Activated T-helper 17 cell treated with anti-CD3 and anti-CD28 coated beads, Interleukin-2, amount 50 U/mL, for 72 hours (primary cell): ENCODE results near the gene SLC38A1. TPM values are rescaled to one million over a fixed set of nuclear protein-coding genes. Genes with fewer than 3 reads are reported as not detected.
A peak's percentile ranks its signal among the peaks of the same experiment; 100 is the strongest.
"Not testable (repeated sequence)": the region's sequence is repeated elsewhere in the genome, so short reads cannot be mapped to it uniquely, and the experiment has no call there.

Experiments used
- ATAC-seq: fragments of 150-1000 bp; cut with Tn5 transposase; replicated peaks from 2 replicates; pipeline ENCODE4 v1.10.0; 2021; ENCODE audit warnings: mild to moderate bottlenecking, moderate library complexity
- H3K27ac Mint-ChIP-seq: one replicate; pipeline ENCODE4 v1.8.0; 2022; ENCODE audit warnings: mixed read lengths
- H3K27me3 Mint-ChIP-seq: one replicate; pipeline ENCODE4 v1.8.0; 2022; ENCODE audit warnings: mixed read lengths
- H3K36me3 Mint-ChIP-seq: one replicate; pipeline ENCODE4 v1.8.0; 2022; ENCODE audit warnings: low read depth, mild to moderate bottlenecking, mixed read lengths
- H3K4me1 Mint-ChIP-seq: one replicate; pipeline ENCODE4 v1.8.0; 2022; ENCODE audit warnings: mixed read lengths
- H3K4me3 Mint-ChIP-seq: one replicate; pipeline ENCODE4 v1.8.0; 2022; ENCODE audit warnings: mild to moderate bottlenecking, mixed read lengths
- H3K9me3 Mint-ChIP-seq: one replicate; pipeline ENCODE4 v1.8.0; 2022; ENCODE audit warnings: mixed read lengths
- total RNA-seq, 2 donors: library from RNA; stranded (reverse); gene quantifications; one replicate each; pipeline ENCODE4 v1.2.3, GENCODE V29; 2022

Gene SLC38A1
- total RNA-seq, 2 donors from 2014 or later, result 161 to 192 TPM

GRCh38 chr12:46165191-46165590 lies 103.7 kb downstream of the SLC38A1 start:
- Mint-ChIP-seq H3K27ac (no peak overlapping the region), H3K36me3 (no peaks in the 10 kb centered on the region), H3K9me3 (peaks cover 4% of the 10 kb centered on the region), H3K4me3 (no peak overlapping the region), H3K27me3 (no peaks in the 10 kb centered on the region), H3K4me1 (peaks cover 4% of the 10 kb centered on the region)
- ATAC-seq, result no peak

GRCh38 chr12:46164186-46164761 lies 104.6 kb downstream of the SLC38A1 start:
- Mint-ChIP-seq H3K27me3 (no peaks in the 10 kb centered on the region), H3K27ac (no peak overlapping the region), H3K4me1 (no peaks in the 10 kb centered on the region), H3K36me3 (no peaks in the 10 kb centered on the region), H3K4me3 (no peak overlapping the region), H3K9me3 (peaks cover 4% of the 10 kb centered on the region)
- no peak for ATAC-seq

DNA sequence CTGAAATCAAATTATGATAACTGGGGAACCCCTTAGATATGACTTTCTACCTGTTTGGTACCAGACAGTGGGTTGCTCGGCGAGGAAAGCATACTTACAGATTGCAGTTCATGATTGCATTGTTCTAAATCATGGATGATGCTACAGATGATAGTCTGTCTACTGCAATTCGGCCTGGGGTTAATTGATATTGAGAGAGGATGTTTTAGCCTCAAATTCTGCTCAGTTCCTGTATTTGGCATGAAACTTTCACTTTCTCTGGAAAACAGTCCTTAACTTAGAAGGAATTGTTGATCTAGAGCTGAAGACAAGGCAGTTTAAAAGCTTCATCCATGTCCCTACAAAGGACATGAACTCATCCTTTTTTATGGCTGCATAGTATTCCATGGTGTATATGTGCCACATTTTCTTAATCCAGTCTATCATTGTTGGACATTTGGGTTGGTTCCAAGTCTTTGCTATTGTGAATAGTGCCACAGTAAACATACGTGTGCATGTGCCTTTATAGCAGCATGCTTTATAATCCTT lies 106.2 kb downstream of the SLC38A1 start:
- ATAC-seq, H3K27me3 Mint-ChIP-seq, H3K9me3 Mint-ChIP-seq, H3K4me3 Mint-ChIP-seq, H3K4me1 Mint-ChIP-seq, H3K36me3 Mint-ChIP-seq, H3K27ac Mint-ChIP-seq: not testable (repeated sequence)

DNA sequence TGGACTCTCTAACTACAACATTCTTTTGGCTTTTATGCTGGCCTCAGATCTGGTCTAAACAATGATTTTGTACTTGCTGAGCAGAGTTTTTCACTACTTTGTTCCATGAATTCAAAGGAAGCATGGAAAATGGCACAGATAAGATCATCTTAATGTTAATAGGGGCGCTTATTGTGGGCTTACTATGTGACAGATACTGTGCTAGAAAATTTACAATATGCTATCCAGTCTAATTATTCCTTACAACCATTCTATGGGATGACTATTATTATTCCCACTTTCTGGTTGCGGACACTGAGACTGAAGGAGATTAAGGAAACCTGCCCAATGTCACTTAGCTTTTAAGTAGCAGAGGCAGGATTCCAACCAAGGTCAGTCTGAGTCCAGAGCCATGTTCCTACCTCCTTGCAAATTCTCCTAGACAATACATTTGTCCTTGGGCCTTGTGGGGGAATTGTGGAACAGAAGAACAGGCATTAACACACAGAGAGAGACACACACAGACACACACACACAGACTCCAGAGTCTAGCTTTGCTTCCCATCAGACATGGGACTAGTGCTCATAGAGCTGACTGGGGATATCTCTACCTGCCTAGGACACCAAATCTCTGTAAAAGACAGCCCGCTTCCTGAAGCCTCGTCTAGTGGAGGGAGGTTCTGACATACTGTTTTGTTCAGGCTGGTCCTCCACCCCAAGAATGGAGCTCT lies 107.7 kb downstream of the SLC38A1 start:
- H3K9me3 Mint-ChIP-seq, result peaks cover 6% of the 10 kb centered on the region
- H3K4me1 Mint-ChIP-seq, result no peaks in the 10 kb centered on the region
- H3K4me3 Mint-ChIP-seq, result no peak overlapping the region
- H3K27me3 Mint-ChIP-seq, result no peaks in the 10 kb centered on the region
- ATAC-seq, result no peak
- no peak overlapping the region for H3K27ac Mint-ChIP-seq
- H3K36me3 Mint-ChIP-seq, result no peaks in the 10 kb centered on the region

GRCh38 chr12:46160101-46160980 lies 108.5 kb downstream of the SLC38A1 start:
- H3K4me3 Mint-ChIP-seq, result no peak overlapping the region
- peaks cover 8% of the 10 kb centered on the region for H3K9me3 Mint-ChIP-seq
- ATAC-seq, result no peak
- no peak overlapping the region for H3K27ac Mint-ChIP-seq
- no peaks in the 10 kb centered on the region for H3K27me3 Mint-ChIP-seq
- H3K36me3 Mint-ChIP-seq, result no peaks in the 10 kb centered on the region
- no peaks in the 10 kb centered on the region for H3K4me1 Mint-ChIP-seq

DNA sequence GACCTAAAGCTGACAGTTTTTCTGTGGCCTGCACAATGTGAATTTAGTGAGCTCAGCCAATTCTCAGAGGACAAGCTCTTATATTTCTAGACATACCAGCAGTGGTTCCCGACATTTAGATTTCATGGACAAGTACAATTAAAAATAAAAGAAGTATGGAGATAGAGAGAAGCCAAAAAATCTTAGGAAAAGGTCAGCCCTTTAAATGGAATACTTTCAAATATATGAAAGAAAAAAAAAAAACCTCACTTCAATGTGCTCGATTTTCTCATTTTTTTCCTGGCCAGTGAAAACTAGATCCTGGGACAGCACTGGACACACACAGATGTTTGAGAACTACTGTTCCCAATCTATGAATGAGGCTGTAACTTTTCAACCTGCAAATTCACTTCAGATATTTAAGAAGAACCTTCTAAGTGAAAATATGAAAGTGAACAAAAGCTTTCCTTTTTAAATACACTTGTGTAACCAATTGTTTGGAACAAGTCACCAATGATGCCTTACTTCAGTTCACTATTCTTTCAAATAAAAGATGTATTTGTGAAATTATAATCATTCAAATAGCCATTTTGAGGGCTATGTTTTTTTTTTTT lies 109.4 kb downstream of the SLC38A1 start:
- Mint-ChIP-seq H3K36me3 (no peaks in the 10 kb centered on the region), H3K4me3 (no peak overlapping the region), H3K27ac (no peak overlapping the region), H3K27me3 (no peaks in the 10 kb centered on the region), H3K9me3 (peaks cover 8% of the 10 kb centered on the region), H3K4me1 (no peaks in the 10 kb centered on the region)
- no peak for ATAC-seq

DNA sequence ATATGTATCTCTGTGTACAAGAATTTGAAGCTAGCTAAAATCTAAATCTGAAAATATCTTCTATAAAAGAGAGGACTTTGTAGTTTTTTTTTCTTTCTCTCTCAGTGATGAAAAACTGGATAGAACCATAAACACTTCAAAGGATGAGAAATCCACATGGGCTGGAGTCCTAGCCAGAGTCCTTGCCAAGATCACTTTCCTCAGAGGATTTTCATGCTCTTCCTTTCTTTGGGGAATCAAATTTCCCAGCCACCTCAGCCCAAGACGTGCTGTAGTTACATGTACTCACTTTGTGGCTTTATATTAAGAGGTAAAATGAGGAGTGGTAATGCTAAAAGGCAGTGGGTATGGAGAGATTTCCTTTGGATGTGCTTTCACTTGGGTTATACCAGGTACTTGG lies 110.3 kb downstream of the SLC38A1 start:
- Mint-ChIP-seq H3K4me3 (no peak overlapping the region), H3K27ac (no peak overlapping the region), H3K36me3 (no peaks in the 10 kb centered on the region), H3K9me3 (peaks cover 8% of the 10 kb centered on the region), H3K27me3 (no peaks in the 10 kb centered on the region), H3K4me1 (no peaks in the 10 kb centered on the region)
- no peak for ATAC-seq

- H3K4me1 Mint-ChIP-seq, result no peaks in the 10 kb centered on the region
- no peaks in the 10 kb centered on the region for H3K27me3 Mint-ChIP-seq
- H3K9me3 Mint-ChIP-seq, result peaks cover 8% of the 10 kb centered on the region
- no peak overlapping the region for H3K27ac Mint-ChIP-seq
- H3K36me3 Mint-ChIP-seq, result no peaks in the 10 kb centered on the region
- no peak overlapping the region for H3K4me3 Mint-ChIP-seq
- no peak for ATAC-seq
Measured at GRCh38 chr12:46154221-46154985, 114.4 kb downstream of the SLC38A1 start.

- H3K9me3 Mint-ChIP-seq, result peaks cover 8% of the 10 kb centered on the region
- no peak for ATAC-seq
- H3K27me3 Mint-ChIP-seq, result peaks cover 3% of the 10 kb centered on the region
- no peak overlapping the region for H3K4me3 Mint-ChIP-seq
- H3K4me1 Mint-ChIP-seq, result no peaks in the 10 kb centered on the region
- H3K27ac Mint-ChIP-seq, result no peak overlapping the region
- no peaks in the 10 kb centered on the region for H3K36me3 Mint-ChIP-seq
Measured at GRCh38 chr12:46153268-46153872, 115.5 kb downstream of the SLC38A1 start.

- ATAC-seq, result no peak
- Mint-ChIP-seq H3K9me3 (peaks cover 8% of the 10 kb centered on the region), H3K27me3 (peaks cover 11% of the 10 kb centered on the region), H3K4me1 (no peaks in the 10 kb centered on the region), H3K4me3 (no peak overlapping the region), H3K36me3 (no peaks in the 10 kb centered on the region), H3K27ac (no peak overlapping the region)
Measured at GRCh38 chr12:46152456-46152855, 116.4 kb downstream of the SLC38A1 start.

DNA sequence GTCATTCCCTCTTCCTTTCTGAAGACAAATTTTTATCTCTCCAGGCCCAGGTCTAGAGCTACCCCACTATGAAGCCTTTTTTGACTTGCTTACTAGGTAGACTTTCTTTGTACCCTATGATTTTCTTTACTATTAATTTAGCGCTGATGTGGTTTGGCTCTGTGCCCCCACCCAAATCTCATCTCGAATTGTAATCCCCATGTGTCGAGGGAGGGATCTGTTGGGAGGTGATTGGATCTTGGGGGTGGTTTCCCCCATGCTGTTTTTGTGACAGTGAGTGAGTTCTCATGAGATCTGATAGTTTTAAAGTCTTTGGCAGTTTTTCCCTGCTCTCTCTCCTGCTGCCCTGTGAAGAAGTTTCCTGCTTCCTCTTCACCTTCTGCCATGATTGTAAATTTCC lies 118.1 kb downstream of the SLC38A1 start:
- H3K9me3 Mint-ChIP-seq, result no peaks in the 10 kb centered on the region

GRCh38 chr12:46149905-46150304 lies 118.9 kb downstream of the SLC38A1 start:
- no peak for ATAC-seq
- no peak overlapping the region for H3K4me3 Mint-ChIP-seq
- no peaks in the 10 kb centered on the region for H3K9me3 Mint-ChIP-seq
- no peaks in the 10 kb centered on the region for H3K4me1 Mint-ChIP-seq
- H3K27me3 Mint-ChIP-seq, result peaks cover 17% of the 10 kb centered on the region
- no peaks in the 10 kb centered on the region for H3K36me3 Mint-ChIP-seq
- no peak overlapping the region for H3K27ac Mint-ChIP-seq

More for the DNA sequence above, 118.1 kb downstream of the SLC38A1 start:
- Mint-ChIP-seq H3K4me1 (no peaks in the 10 kb centered on the region), H3K36me3 (no peaks in the 10 kb centered on the region), H3K4me3 (no peak overlapping the region), H3K27ac (peak overlapping the region; percentile 23), H3K27me3 (peaks cover 17% of the 10 kb centered on the region)
- no peak for ATAC-seq

DNA sequence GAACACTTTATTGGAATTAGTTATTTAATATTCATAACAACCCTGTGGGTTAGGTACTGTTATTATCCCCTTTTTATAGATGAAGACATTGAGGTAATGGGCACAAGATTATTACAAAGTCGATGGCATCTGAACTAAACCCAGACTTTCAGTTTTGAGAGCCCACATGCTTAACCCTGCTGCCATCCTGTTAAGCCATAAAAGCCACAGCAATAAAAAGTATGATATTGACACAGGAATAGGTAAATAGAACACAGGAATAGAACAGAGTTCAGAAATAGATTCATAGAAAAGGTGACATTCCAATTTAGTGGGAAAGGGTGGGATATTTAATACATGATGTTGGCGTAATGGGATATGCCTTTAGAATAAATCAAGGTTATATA lies 119.8 kb downstream of the SLC38A1 start:
- Mint-ChIP-seq H3K36me3 (no peaks in the 10 kb centered on the region), H3K4me3 (no peak overlapping the region), H3K9me3 (no peaks in the 10 kb centered on the region), H3K27me3 (peaks cover 17% of the 10 kb centered on the region), H3K27ac (no peak overlapping the region), H3K4me1 (no peaks in the 10 kb centered on the region)
- ATAC-seq, result no peak
